Large intestine (tissue), 3 donors: ENCODE data around the gene ESRRA. TPM values are rescaled to one million over a fixed set of nuclear protein-coding genes. Genes with fewer than 3 reads are reported as not detected.
A peak's percentile ranks its signal among the peaks of the same experiment; 100 is the strongest.

Experiments used
- DNase-seq, 2 donors: peaks; one replicate each; pipeline versions ENCODE4 v3.0.0 to v3.0.0-alpha.2; 2013
- H3K27ac ChIP-seq: one replicate; pipeline ENCODE4 v1.5.1; 2013; ENCODE audit warnings: low read length
- H3K27me3 ChIP-seq: 2 replicates; pipeline ENCODE4 v1.6.1; 2013; ENCODE audit warnings: low read length; ENCODE audit not compliant: control insufficient read depth, insufficient read depth
- H3K36me3 ChIP-seq: 2 replicates; pipeline ENCODE4 v1.6.1; 2013; ENCODE audit warnings: low read length; ENCODE audit not compliant: control insufficient read depth, insufficient read depth
- H3K4me1 ChIP-seq: one replicate; pipeline ENCODE4 v1.6.1; 2013; ENCODE audit warnings: low read length; ENCODE audit not compliant: control insufficient read depth, insufficient read depth
- H3K4me3 ChIP-seq: one replicate; pipeline ENCODE4 v1.5.1; 2013; ENCODE audit warnings: low read length
- H3K9me3 ChIP-seq: one replicate; pipeline ENCODE4 v1.6.1; 2013; ENCODE audit warnings: mild to moderate bottlenecking, low read depth, low read length, moderate library complexity; ENCODE audit not compliant: control insufficient read depth
- WGBS: methylation state at CpG from one replicate; pipeline ENCODE4 v1.1.5; 2013; ENCODE audit warnings: low lambda C conversion rate; ENCODE audit not compliant: insufficient coverage; 5-methylcytosine and 5-hydroxymethylcytosine counted together
- polyA plus RNA-seq: library from polyadenylated mRNA; unstranded; fragments of 120-200 nt; gene quantifications from one replicate; pipeline ENCODE4 v1.2.1, GENCODE V29; 2013

Gene ESRRA
- polyA plus RNA-seq, 1 donor = 83.2 TPM

- Histone ChIP-seq H3K4me1 (peaks cover 3% of the 10 kb centered on the region), H3K27ac (no peak overlapping the region), H3K27me3 (peaks cover 70% of the 10 kb centered on the region), H3K36me3 (no peaks in the 10 kb centered on the region), H3K9me3 (no peaks in the 10 kb centered on the region), H3K4me3 (no peak overlapping the region)
- WGBS = no CpG with 5 or more reads among the region's 96 CpGs
- DNase-seq = no peak
These were observed 13.4 kb upstream of the ESRRA start for GRCh38 chr11:64291752-64292459.

- Histone ChIP-seq H3K4me1 (peaks cover 3% of the 10 kb centered on the region), H3K27ac (no peak overlapping the region), H3K27me3 (peaks cover 78% of the 10 kb centered on the region), H3K36me3 (no peaks in the 10 kb centered on the region), H3K4me3 (no peak overlapping the region), H3K9me3 (no peaks in the 10 kb centered on the region)
- no CpG with 5 or more reads among the region's 42 CpGs for WGBS
- no peak for DNase-seq
These were observed 12.7 kb upstream of the ESRRA start for GRCh38 chr11:64292460-64293254.

GRCh38 chr11:64294774-64295173 is 10.6 kb upstream of the ESRRA start:
- Histone ChIP-seq H3K27ac (no peak overlapping the region), H3K36me3 (no peaks in the 10 kb centered on the region), H3K27me3 (peaks cover 94% of the 10 kb centered on the region), H3K4me1 (peaks cover 7% of the 10 kb centered on the region), H3K4me3 (no peak overlapping the region), H3K9me3 (peaks cover under 1% of the 10 kb centered on the region)
- 40% methylated on average over 1 of the region's 3 CpGs for whole genome bisulfite sequencing
- no peak for DNase-seq

GRCh38 chr11:64295760-64296159 is 9.6 kb upstream of the ESRRA start:
- no CpG with 5 or more reads among the region's 4 CpGs for WGBS
- DNase-seq = no peak

GRCh38 chr11:64296236-64296635 is 9.1 kb upstream of the ESRRA start:
- H3K9me3 ChIP-seq = peaks cover 3% of the 10 kb centered on the region
- no peak for DNase-seq
- H3K27ac ChIP-seq = no peak overlapping the region
- H3K4me1 ChIP-seq = peaks cover 19% of the 10 kb centered on the region
- no CpG with 5 or more reads among the region's 1 CpG for WGBS
- H3K4me3 ChIP-seq = no peak overlapping the region
- H3K27me3 ChIP-seq = peaks cover 94% of the 10 kb centered on the region
- no peaks in the 10 kb centered on the region for H3K36me3 ChIP-seq

More at GRCh38 chr11:64295760-64296159, 9.6 kb upstream of the ESRRA start:
- Histone ChIP-seq H3K27ac (no peak overlapping the region), H3K4me3 (no peak overlapping the region), H3K36me3 (no peaks in the 10 kb centered on the region), H3K4me1 (peaks cover 17% of the 10 kb centered on the region), H3K9me3 (peaks cover 3% of the 10 kb centered on the region), H3K27me3 (peaks cover 94% of the 10 kb centered on the region)

GRCh38 chr11:64296830-64297698 is 8.3 kb upstream of the ESRRA start:
- H3K27me3 ChIP-seq = peaks cover 97% of the 10 kb centered on the region
- peaks cover 19% of the 10 kb centered on the region for H3K4me1 ChIP-seq
- H3K4me3 ChIP-seq = no peak overlapping the region
- peaks cover 3% of the 10 kb centered on the region for H3K9me3 ChIP-seq
- DNase-seq = no peak
- H3K36me3 ChIP-seq = no peaks in the 10 kb centered on the region
- H3K27ac ChIP-seq = no peak overlapping the region
- no CpG with 5 or more reads among the region's 34 CpGs for WGBS

GRCh38 chr11:64297699-64298358 is 7.5 kb upstream of the ESRRA start:
- 50% methylated on average over 1 of the region's 18 CpGs for WGBS
- H3K27me3 ChIP-seq = peaks cover 89% of the 10 kb centered on the region
- H3K9me3 ChIP-seq = peaks cover 3% of the 10 kb centered on the region
- no peak overlapping the region for H3K4me3 ChIP-seq
- peaks cover 16% of the 10 kb centered on the region for H3K4me1 ChIP-seq
- no peaks in the 10 kb centered on the region for H3K36me3 ChIP-seq
- H3K27ac ChIP-seq = no peak overlapping the region
- DNase-seq = no peak

- Histone ChIP-seq H3K27me3 (peaks cover 78% of the 10 kb centered on the region), H3K9me3 (peaks cover 3% of the 10 kb centered on the region), H3K36me3 (no peaks in the 10 kb centered on the region), H3K4me3 (no peak overlapping the region), H3K4me1 (peaks cover 22% of the 10 kb centered on the region), H3K27ac (no peak overlapping the region)
- WGBS = no CpG with 5 or more reads among the region's 60 CpGs
- peak in 1 of 2 donors; percentile 43 for DNase-seq
These were observed 6.1 kb upstream of the ESRRA start for GRCh38 chr11:64298966-64299846.

GRCh38 chr11:64299847-64300648 is 5.3 kb upstream of the ESRRA start, which contains the start of gene CATSPERZ:
CATSPERZ (plus strand) TSS chr11:64300358; CDS start chr11:64300411, 53 bp downstream.
- Histone ChIP-seq H3K27ac (no peak within 1 kb of the TSS), H3K4me1 (peaks cover 27% of the 10 kb centered on the region), H3K9me3 (peaks cover 3% of the 10 kb centered on the region), H3K27me3 (peaks cover 69% of the 10 kb centered on the region), H3K4me3 (peak within 1 kb of the TSS; percentile 20), H3K36me3 (no peaks in the 10 kb centered on the region)
- no CpG with 5 or more reads among the region's 54 CpGs for WGBS
- DNase-seq = no peak
